Measurements from ENCODE around the gene MAP1LC3B. TPM values are rescaled to one million over a fixed set of nuclear protein-coding genes. Genes with fewer than 3 reads are reported as not detected.

The MAP1LC3B gene
- total RNA-seq, 1 experiment from 2014 or later, result 72.3 TPM

- H3K27ac Mint-ChIP-seq (ENCODE audit: unreplicated experiment), result no peak overlapping the region
- no peak overlapping the region for H3K4me3 ChIP-seq (ENCODE audit: low read depth, low read length)
- H3K4me3 Mint-ChIP-seq (ENCODE audit: unreplicated experiment), result no peak overlapping the region
- no peak for DNase-seq
- H3K9me3 ChIP-seq, result no peaks in the 10 kb centered on the region
- intact Hi-C loops (cut with micrococcal nuclease; ENCODE audit: unreplicated experiment), result no loop called here
- no peaks in the 10 kb centered on the region for H3K4me1 Mint-ChIP-seq (ENCODE audit: low read depth, unreplicated experiment)
- H3K36me3 ChIP-seq (ENCODE audit: control insufficient read depth, insufficient read depth, low read length), result no peaks in the 10 kb centered on the region
- ChIA-PET CTCF (interaction anchor here (0.5 kb wide), 1 partner anchor 1006 kb away, joined by 3 read pairs; no protein-coding TSS in a partner anchor), POLR2A (no interaction called here)
- peaks cover 34% of the 10 kb centered on the region for H3K36me3 Mint-ChIP-seq (ENCODE audit: insufficient read depth, unreplicated experiment)
- no peaks in the 10 kb centered on the region for H3K27me3 Mint-ChIP-seq (ENCODE audit: insufficient read depth, unreplicated experiment)
- TF ChIP-seq, protein P1, sequence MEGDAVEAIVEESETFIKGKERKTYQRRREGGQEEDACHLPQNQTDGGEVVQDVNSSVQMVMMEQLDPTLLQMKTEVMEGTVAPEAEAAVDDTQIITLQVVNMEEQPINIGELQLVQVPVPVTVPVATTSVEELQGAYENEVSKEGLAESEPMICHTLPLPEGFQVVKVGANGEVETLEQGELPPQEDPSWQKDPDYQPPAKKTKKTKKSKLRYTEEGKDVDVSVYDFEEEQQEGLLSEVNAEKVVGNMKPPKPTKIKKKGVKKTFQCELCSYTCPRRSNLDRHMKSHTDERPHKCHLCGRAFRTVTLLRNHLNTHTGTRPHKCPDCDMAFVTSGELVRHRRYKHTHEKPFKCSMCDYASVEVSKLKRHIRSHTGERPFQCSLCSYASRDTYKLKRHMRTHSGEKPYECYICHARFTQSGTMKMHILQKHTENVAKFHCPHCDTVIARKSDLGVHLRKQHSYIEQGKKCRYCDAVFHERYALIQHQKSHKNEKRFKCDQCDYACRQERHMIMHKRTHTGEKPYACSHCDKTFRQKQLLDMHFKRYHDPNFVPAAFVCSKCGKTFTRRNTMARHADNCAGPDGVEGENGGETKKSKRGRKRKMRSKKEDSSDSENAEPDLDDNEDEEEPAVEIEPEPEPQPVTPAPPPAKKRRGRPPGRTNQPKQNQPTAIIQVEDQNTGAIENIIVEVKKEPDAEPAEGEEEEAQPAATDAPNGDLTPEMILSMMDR (IDR thresholded peaks at IDR 0.05; ENCODE audit: insufficient read depth in 1 of 2, low read depth in 1 of 2, low read length in 1 of 2, severe bottlenecking in 1 of 2, unreplicated experiment in 1 of 2), result no peak
- no peaks in the 10 kb centered on the region for H3K4me1 ChIP-seq
- no peaks in the 10 kb centered on the region for H3K27me3 ChIP-seq (replicated peaks; ENCODE audit: control insufficient read depth, insufficient read depth, low read length)
- BruUV-seq (replicated peaks), result no TSS peak
- H3K9me3 Mint-ChIP-seq (ENCODE audit: unreplicated experiment), result no peaks in the 10 kb centered on the region
Observed at GRCh38 chr16:87442581-87442966, 50.4 kb downstream of the MAP1LC3B start.

- DNase-seq, result no peak
- Mint-ChIP-seq H3K9me3 (ENCODE audit: unreplicated experiment) (no peaks in the 10 kb centered on the region), H3K36me3 (ENCODE audit: insufficient read depth, unreplicated experiment) (peaks cover 35% of the 10 kb centered on the region), H3K27me3 (ENCODE audit: insufficient read depth, unreplicated experiment) (no peaks in the 10 kb centered on the region), H3K27ac (ENCODE audit: unreplicated experiment) (no peak overlapping the region), H3K4me1 (ENCODE audit: low read depth, unreplicated experiment) (no peaks in the 10 kb centered on the region), H3K4me3 (ENCODE audit: unreplicated experiment) (no peak overlapping the region)
- BruUV-seq (replicated peaks), result no TSS peak
- CTCF ChIA-PET, result interaction anchor here (0.5 kb wide), 1 partner anchor 1007 kb away, joined by 3 read pairs; no protein-coding TSS in a partner anchor
- TF ChIP-seq, protein P1 (IDR thresholded peaks at IDR 0.05; ENCODE audit: insufficient read depth in 1 of 2, low read depth in 1 of 2, low read length in 1 of 2, severe bottlenecking in 1 of 2, unreplicated experiment in 1 of 2), result no peak
- no peak overlapping the region for H3K4me3 ChIP-seq (ENCODE audit: low read depth, low read length)
- H3K4me1 ChIP-seq, result no peaks in the 10 kb centered on the region
- no peaks in the 10 kb centered on the region for H3K27me3 ChIP-seq (replicated peaks; ENCODE audit: control insufficient read depth, insufficient read depth, low read length)
- POLR2A ChIA-PET, result no interaction called here
- no peaks in the 10 kb centered on the region for H3K9me3 ChIP-seq
- intact Hi-C loops (cut with micrococcal nuclease; ENCODE audit: unreplicated experiment), result no loop called here
- no peaks in the 10 kb centered on the region for H3K36me3 ChIP-seq (ENCODE audit: control insufficient read depth, insufficient read depth, low read length)
Observed at GRCh38 chr16:87443016-87443415, 50.9 kb downstream of the MAP1LC3B start.

DNA sequence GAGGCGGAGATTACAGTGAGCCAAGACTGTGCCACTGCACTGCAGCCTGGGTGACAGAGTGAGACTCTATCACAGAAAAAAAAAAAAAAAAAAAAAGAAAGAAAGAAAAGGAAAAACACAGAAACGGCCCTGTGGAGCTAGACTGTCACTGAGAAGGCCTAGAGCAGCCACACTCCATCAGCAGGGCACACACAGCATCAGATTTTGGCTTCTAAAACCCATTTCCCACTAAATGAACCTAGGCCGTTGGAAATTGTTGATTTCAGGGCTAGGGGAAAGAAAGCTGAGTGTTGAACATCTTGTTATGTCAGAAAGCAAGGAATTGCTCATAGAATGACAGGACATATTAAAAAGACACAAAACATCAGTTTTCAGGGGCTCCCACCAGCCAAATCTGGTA lies 51.8 kb downstream of the MAP1LC3B start:
- Histone ChIP-seq H3K27me3 (replicated peaks; ENCODE audit: control insufficient read depth, insufficient read depth, low read length) (no peaks in the 10 kb centered on the region), H3K4me1 (no peaks in the 10 kb centered on the region), H3K36me3 (ENCODE audit: control insufficient read depth, insufficient read depth, low read length) (no peaks in the 10 kb centered on the region), H3K4me3 (ENCODE audit: low read depth, low read length) (no peak overlapping the region), H3K9me3 (no peaks in the 10 kb centered on the region)
- BruUV-seq (replicated peaks), result no TSS peak
- Mint-ChIP-seq H3K9me3 (ENCODE audit: unreplicated experiment) (no peaks in the 10 kb centered on the region), H3K27ac (ENCODE audit: unreplicated experiment) (no peak overlapping the region), H3K4me3 (ENCODE audit: unreplicated experiment) (no peak overlapping the region), H3K36me3 (ENCODE audit: insufficient read depth, unreplicated experiment) (peaks cover 42% of the 10 kb centered on the region), H3K4me1 (ENCODE audit: low read depth, unreplicated experiment) (no peaks in the 10 kb centered on the region), H3K27me3 (ENCODE audit: insufficient read depth, unreplicated experiment) (no peaks in the 10 kb centered on the region)
- ChIA-PET CTCF (no interaction called here), POLR2A (no interaction called here)
- no peak for DNase-seq
- TF ChIP-seq, protein P1 (IDR thresholded peaks at IDR 0.05; ENCODE audit: insufficient read depth in 1 of 2, low read depth in 1 of 2, low read length in 1 of 2, severe bottlenecking in 1 of 2, unreplicated experiment in 1 of 2), result no peak
- intact Hi-C loops (cut with micrococcal nuclease; ENCODE audit: unreplicated experiment), result no loop called here
